ENCODE results near the gene FNDC3B. TPM values are rescaled to one million over a fixed set of nuclear protein-coding genes. Genes with fewer than 3 reads are reported as not detected.

The FNDC3B gene
- total RNA-seq, 1 donor from 2014 or later: 204 TPM

- Mint-ChIP-seq H3K4me1 (ENCODE audit: unreplicated experiment) (peaks cover 41% of the 10 kb centered on the region), H3K27ac (ENCODE audit: unreplicated experiment) (no peak overlapping the region), H3K27me3 (ENCODE audit: unreplicated experiment) (peaks cover 6% of the 10 kb centered on the region), H3K4me3 (ENCODE audit: unreplicated experiment) (no peak overlapping the region), H3K36me3 (ENCODE audit: low read depth, unreplicated experiment) (peaks cover 53% of the 10 kb centered on the region), H3K9me3 (ENCODE audit: unreplicated experiment) (no peaks in the 10 kb centered on the region)
- no peak for DNase-seq (ENCODE audit: low spot score)
- no peak for TF ChIP-seq CTCF (IDR thresholded peaks at IDR 0.05; ENCODE audit: unreplicated experiment)
These were observed 82.6 kb downstream of the FNDC3B start for GRCh38 chr3:172121981-172122380.

- no peak for DNase-seq (ENCODE audit: low spot score)
- H3K4me1 Mint-ChIP-seq (ENCODE audit: unreplicated experiment): peaks cover 47% of the 10 kb centered on the region
- H3K27me3 Mint-ChIP-seq (ENCODE audit: unreplicated experiment): peaks cover 4% of the 10 kb centered on the region
- no peak overlapping the region for H3K4me3 Mint-ChIP-seq (ENCODE audit: unreplicated experiment)
- peaks cover 48% of the 10 kb centered on the region for H3K36me3 Mint-ChIP-seq (ENCODE audit: low read depth, unreplicated experiment)
- no peak overlapping the region for H3K27ac Mint-ChIP-seq (ENCODE audit: unreplicated experiment)
- H3K9me3 Mint-ChIP-seq (ENCODE audit: unreplicated experiment): no peaks in the 10 kb centered on the region
- TF ChIP-seq CTCF (IDR thresholded peaks at IDR 0.05; ENCODE audit: unreplicated experiment): no peak
These were observed 84.9 kb downstream of the FNDC3B start for GRCh38 chr3:172124271-172124670.

GRCh38 chr3:172125053-172125452, 85.7 kb downstream of the FNDC3B start:
- H3K27ac Mint-ChIP-seq (ENCODE audit: unreplicated experiment): peak overlapping the region; percentile 52
- peaks cover 48% of the 10 kb centered on the region for H3K36me3 Mint-ChIP-seq (ENCODE audit: low read depth, unreplicated experiment)
- no peak overlapping the region for H3K4me3 Mint-ChIP-seq (ENCODE audit: unreplicated experiment)
- TF ChIP-seq CTCF (IDR thresholded peaks at IDR 0.05; ENCODE audit: unreplicated experiment): no peak
- peaks cover 48% of the 10 kb centered on the region for H3K4me1 Mint-ChIP-seq (ENCODE audit: unreplicated experiment)
- H3K9me3 Mint-ChIP-seq (ENCODE audit: unreplicated experiment): no peaks in the 10 kb centered on the region
- peaks cover 2% of the 10 kb centered on the region for H3K27me3 Mint-ChIP-seq (ENCODE audit: unreplicated experiment)
- DNase-seq (ENCODE audit: low spot score): no peak

GRCh38 chr3:172125963-172126457, 86.6 kb downstream of the FNDC3B start:
- no peak for DNase-seq (ENCODE audit: low spot score)
- peaks cover 2% of the 10 kb centered on the region for H3K27me3 Mint-ChIP-seq (ENCODE audit: unreplicated experiment)
- H3K9me3 Mint-ChIP-seq (ENCODE audit: unreplicated experiment): no peaks in the 10 kb centered on the region
- H3K4me1 Mint-ChIP-seq (ENCODE audit: unreplicated experiment): peaks cover 53% of the 10 kb centered on the region
- TF ChIP-seq CTCF (IDR thresholded peaks at IDR 0.05; ENCODE audit: unreplicated experiment): no peak
- peaks cover 52% of the 10 kb centered on the region for H3K36me3 Mint-ChIP-seq (ENCODE audit: low read depth, unreplicated experiment)
- peak overlapping the region; percentile 1 for H3K4me3 Mint-ChIP-seq (ENCODE audit: unreplicated experiment)
- peak overlapping the region; percentile 48 for H3K27ac Mint-ChIP-seq (ENCODE audit: unreplicated experiment)

- H3K4me1 Mint-ChIP-seq (ENCODE audit: unreplicated experiment): peaks cover 55% of the 10 kb centered on the region
- TF ChIP-seq CTCF (IDR thresholded peaks at IDR 0.05; ENCODE audit: unreplicated experiment): no peak
- H3K4me3 Mint-ChIP-seq (ENCODE audit: unreplicated experiment): peak overlapping the region; percentile 24
- no peak for DNase-seq (ENCODE audit: low spot score)
- H3K27me3 Mint-ChIP-seq (ENCODE audit: unreplicated experiment): peaks cover 2% of the 10 kb centered on the region
- peaks cover 52% of the 10 kb centered on the region for H3K36me3 Mint-ChIP-seq (ENCODE audit: low read depth, unreplicated experiment)
- peak overlapping the region; percentile 48 for H3K27ac Mint-ChIP-seq (ENCODE audit: unreplicated experiment)
- no peaks in the 10 kb centered on the region for H3K9me3 Mint-ChIP-seq (ENCODE audit: unreplicated experiment)
These were observed 87.4 kb downstream of the FNDC3B start for GRCh38 chr3:172126741-172127140.

All from endothelial cell (in vitro differentiated cells).